ENCODE results near the gene MS4A15.
"Not testable (repeated sequence)": the region's sequence is repeated elsewhere in the genome, so short reads cannot be mapped to it uniquely, and the experiment has no call there.

Gene MS4A15

GRCh38 chr11:60810569-60810968 lies 53.9 kb downstream of the MS4A15 start:
- no peak for DNase-seq

- DNase-seq = no peak
These were observed 56.7 kb downstream of the MS4A15 start for GRCh38 chr11:60813324-60813723.

- no peak for DNase-seq
These were observed 57.4 kb downstream of the MS4A15 start for GRCh38 chr11:60814112-60814511.

- no peak for DNase-seq
These were observed 60.0 kb downstream of the MS4A15 start for GRCh38 chr11:60816590-60817157.

- no peak for DNase-seq
These were observed 61.4 kb downstream of the MS4A15 start for GRCh38 chr11:60818057-60818456.

DNA sequence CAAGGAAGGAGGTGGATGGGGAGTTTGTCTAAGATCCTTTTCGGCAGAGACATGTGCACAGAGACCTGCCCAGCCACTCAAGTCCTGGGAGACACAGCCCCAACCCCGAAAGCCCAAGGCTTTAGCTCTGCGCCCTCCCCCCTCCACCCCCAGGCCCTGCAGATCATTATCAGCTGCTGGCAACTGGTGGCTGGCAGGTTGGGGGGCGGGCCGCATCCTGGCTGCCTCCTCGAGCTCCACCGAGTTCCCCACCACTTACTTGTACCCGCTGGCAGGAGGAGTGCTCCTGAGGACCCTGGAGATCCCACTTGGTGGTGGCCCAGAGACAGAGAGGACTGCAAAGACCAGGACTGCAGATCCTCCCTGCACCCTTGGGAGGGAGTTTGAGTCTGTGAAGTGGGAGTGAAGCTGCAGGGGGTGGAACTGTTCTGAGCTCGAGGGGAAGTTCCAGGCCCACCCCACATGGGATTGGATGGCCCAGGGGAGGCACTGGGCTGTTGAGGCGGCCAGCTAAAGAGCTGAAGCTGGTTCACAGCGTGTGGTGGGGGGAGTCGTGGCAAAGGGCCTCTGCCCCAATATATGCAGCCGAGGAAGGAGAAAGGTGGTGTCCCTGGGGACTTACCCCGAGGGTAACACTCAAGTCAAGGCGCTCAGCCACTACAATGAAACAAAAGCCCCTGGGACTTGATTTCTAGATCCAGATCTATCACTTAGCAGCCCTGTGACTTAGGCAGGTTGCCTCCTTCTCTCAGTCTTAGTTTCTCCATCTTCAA lies 65.3 kb downstream of the MS4A15 start:
- no peak for DNase-seq

DNA sequence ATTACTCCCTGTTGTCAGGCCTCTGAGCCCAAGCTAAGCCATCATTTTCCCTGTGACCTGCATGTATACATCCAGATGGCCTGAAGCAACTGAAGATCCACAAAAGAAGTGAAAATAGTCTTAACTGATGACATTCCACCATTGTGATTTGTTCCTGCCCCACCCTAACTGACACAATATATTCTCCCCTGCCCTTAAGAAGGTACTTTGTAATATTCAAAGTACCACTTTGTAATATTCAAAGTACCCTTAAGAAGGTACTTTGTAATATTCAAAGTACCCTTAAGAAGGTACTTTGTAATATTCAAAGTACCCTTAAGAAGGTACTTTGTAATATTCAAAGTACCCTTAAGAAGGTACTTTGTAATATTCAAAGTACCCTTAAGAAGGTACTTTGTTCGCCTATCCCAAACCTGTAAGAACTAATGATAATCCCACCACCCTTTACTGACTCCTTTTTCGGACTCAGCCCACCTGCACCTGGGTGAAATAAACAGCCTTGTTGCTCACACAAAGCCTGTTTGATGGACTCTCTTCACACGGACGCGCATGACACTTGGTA lies 67.2 kb downstream of the MS4A15 start:
- DNase-seq = not testable (repeated sequence)

DNA sequence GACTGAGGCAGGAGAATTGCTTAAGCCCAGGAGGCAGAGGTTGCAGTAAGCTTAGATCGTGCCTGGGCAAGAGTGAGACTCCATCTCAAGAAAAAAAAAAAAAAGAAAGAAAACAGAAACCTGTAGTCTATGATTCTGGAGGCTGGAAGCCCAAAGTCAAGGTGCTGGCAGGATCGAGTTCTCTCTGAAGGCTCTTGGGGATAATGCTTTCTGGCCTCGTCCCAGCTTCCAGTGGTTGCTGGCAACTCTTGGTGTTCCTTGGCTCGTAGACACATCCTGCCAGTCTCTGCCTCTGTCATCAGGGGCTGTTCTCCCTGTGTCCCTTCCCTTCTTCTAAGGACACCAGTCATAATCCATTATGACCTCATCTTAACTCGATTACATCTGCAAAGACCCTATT lies 68.5 kb downstream of the MS4A15 start:
- DNase-seq = no peak

DNA sequence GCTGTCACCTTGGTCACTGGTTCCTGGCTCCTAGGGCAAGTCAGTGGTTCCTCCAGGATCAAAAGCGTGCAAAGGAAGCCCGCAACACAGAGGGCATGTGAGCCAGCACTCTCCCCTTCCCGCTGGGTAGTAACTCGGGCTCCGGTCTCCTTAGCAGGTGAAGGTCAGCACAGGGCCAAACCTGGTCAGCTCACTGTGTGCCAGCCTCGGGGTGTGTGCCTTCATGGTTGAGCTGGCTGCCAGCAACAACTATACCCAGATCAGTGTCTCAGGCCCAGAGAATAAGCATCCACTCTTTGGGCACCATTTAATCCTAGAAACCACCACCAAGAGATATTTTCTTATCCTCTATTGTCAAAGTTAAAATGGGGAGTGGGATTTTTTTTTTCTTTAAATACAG lies 69.1 kb downstream of the MS4A15 start:
- DNase-seq = no peak

All from GOT3 (cell line).